SJSA1 (cell line): ENCODE data around the gene PRDM16. TPM values are rescaled to one million over a fixed set of nuclear protein-coding genes. Genes with fewer than 3 reads are reported as not detected.

Experiments used
- DNase-seq, 2 experiments: peaks; one replicate each; pipeline ENCODE4 v3.0.0-alpha.2; 2015 to 2020; ENCODE audit warnings: low spot score in 2 of 2, low read depth in 1 of 2
- H3K27ac ChIP-seq: fragments of 250-450 bp; sonication (Bioruptor Pico); 2 replicates; pipeline ENCODE4 v1.5.1; 2020; ENCODE audit warnings: mild to moderate bottlenecking, moderate library complexity
- H3K27me3 ChIP-seq: fragments of 250-450 bp; sonication (Bioruptor Pico); replicated peaks from 2 replicates; pipeline ENCODE4 v1.5.1; 2020; ENCODE audit warnings: mild to moderate bottlenecking, moderate library complexity
- H3K36me3 ChIP-seq: fragments of 250-450 bp; sonication (Bioruptor Pico); 2 replicates; pipeline ENCODE4 v1.5.1; 2020; ENCODE audit warnings: mild to moderate bottlenecking
- H3K4me1 ChIP-seq: fragments of 250-450 bp; sonication (Bioruptor Pico); replicated peaks from 2 replicates; pipeline ENCODE4 v1.6.1; 2021; ENCODE audit warnings: mild to moderate bottlenecking
- H3K4me3 ChIP-seq: fragments of 250-450 bp; sonication (Bioruptor Pico); 2 replicates; pipeline ENCODE4 v1.5.1; 2020; ENCODE audit warnings: mild to moderate bottlenecking
- H3K9me3 ChIP-seq: fragments of 250-450 bp; sonication (Bioruptor Pico); replicated peaks from 2 replicates; pipeline ENCODE4 v1.5.1; 2020; ENCODE audit warnings: mild to moderate bottlenecking
- total RNA-seq: library from RNA; depleted of rRNA; stranded (reverse); fragments of >200 nt; shearing (Covaris generic); gene quantifications from 2 replicates; pipeline ENCODE4 v1.2.3, GENCODE V29; 2014

Gene PRDM16
- total RNA-seq, 1 experiment from 2014 or later: 0.05 TPM

GRCh38 chr1:3434406-3435110 lies 365.6 kb downstream of the PRDM16 start:
- H3K36me3 ChIP-seq: no peaks in the 10 kb centered on the region
- no peak overlapping the region for H3K4me3 ChIP-seq
- no peak for DNase-seq
- H3K4me1 ChIP-seq: no peaks in the 10 kb centered on the region
- no peak overlapping the region for H3K27ac ChIP-seq
- H3K27me3 ChIP-seq: no peaks in the 10 kb centered on the region
- no peaks in the 10 kb centered on the region for H3K9me3 ChIP-seq

DNA sequence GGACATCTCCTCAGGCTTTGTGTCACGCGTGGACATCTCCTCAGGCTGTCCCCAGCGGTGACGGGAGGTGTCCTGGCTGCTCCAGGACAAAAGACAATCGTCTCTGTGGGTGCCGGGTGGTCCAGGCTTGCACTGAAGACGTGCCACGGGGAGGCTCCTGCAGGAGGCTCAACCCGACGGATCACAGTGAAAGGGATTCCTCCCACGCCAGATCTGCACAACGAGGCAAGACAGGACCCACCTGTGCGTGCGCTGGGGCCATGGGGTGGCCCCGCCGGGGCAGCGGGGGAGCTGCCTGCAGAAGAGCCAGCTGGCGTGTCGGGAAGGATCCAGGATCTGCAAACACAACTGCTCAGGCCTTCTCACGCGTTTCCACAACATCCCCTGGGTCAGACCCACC lies 366.7 kb downstream of the PRDM16 start:
- H3K4me1 ChIP-seq: no peaks in the 10 kb centered on the region
- no peak overlapping the region for H3K4me3 ChIP-seq
- H3K27ac ChIP-seq: no peak overlapping the region
- no peaks in the 10 kb centered on the region for H3K9me3 ChIP-seq
- peaks cover 1% of the 10 kb centered on the region; the same call in 1 of the 2 replicates for H3K27me3 ChIP-seq
- no peaks in the 10 kb centered on the region for H3K36me3 ChIP-seq
- no peak for DNase-seq

DNA sequence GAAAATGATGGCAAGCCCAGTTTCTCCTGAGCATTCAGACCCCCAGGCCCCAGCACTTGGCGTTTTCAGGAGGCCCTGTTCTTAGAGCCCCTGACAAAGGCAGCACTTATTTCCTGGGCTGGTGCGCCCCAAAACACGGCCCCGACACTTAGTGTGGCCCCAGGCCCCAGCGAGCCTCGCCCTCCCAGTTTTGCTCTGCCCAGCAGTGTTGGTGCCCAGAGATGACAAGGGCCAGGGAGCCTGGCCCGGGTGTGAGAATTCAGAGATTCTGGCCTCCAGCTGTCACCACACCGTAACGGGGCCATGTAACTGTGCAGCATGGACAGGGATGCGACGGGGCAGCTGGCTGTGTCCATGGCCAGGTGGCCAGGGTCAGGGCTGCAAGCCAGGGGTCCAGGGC lies 367.4 kb downstream of the PRDM16 start:
- no peak overlapping the region for H3K4me3 ChIP-seq
- H3K27ac ChIP-seq: no peak overlapping the region
- no peaks in the 10 kb centered on the region for H3K9me3 ChIP-seq
- no peaks in the 10 kb centered on the region for H3K36me3 ChIP-seq
- DNase-seq: no peak
- no peaks in the 10 kb centered on the region for H3K4me1 ChIP-seq
- H3K27me3 ChIP-seq: peaks cover 9% of the 10 kb centered on the region

DNA sequence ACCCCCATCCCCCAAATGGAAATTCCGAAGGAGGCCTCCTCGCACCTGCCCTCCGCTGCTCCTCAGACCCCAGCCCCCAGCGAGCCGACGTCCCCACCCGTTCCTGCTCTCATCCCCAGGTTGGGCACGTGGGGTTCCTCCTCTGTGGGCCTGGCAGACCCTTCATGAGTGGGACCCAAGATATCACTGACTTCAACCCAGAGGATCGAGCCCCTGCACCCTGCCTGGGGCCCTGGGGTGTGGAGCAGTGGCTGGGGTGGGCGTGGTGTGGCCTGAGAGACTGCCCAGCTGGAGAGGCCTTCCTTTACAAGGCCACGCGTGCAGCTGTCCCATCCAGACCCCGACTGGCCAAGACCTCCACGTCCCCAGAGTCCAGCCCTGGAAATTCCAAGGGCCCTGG lies 367.9 kb downstream of the PRDM16 start:
- no peaks in the 10 kb centered on the region for H3K9me3 ChIP-seq
- no peaks in the 10 kb centered on the region for H3K36me3 ChIP-seq
- H3K4me1 ChIP-seq: no peaks in the 10 kb centered on the region
- no peak overlapping the region for H3K4me3 ChIP-seq
- H3K27me3 ChIP-seq: peaks cover 14% of the 10 kb centered on the region
- DNase-seq: no peak
- no peak overlapping the region for H3K27ac ChIP-seq

- Histone ChIP-seq H3K27ac (no peak overlapping the region), H3K9me3 (no peaks in the 10 kb centered on the region), H3K4me3 (no peak overlapping the region), H3K27me3 (peaks cover 17% of the 10 kb centered on the region), H3K36me3 (no peaks in the 10 kb centered on the region), H3K4me1 (no peaks in the 10 kb centered on the region; the same call in 1 of the 2 replicates)
- DNase-seq: no peak
Measured at GRCh38 chr1:3438661-3439180, 369.7 kb downstream of the PRDM16 start.

DNA sequence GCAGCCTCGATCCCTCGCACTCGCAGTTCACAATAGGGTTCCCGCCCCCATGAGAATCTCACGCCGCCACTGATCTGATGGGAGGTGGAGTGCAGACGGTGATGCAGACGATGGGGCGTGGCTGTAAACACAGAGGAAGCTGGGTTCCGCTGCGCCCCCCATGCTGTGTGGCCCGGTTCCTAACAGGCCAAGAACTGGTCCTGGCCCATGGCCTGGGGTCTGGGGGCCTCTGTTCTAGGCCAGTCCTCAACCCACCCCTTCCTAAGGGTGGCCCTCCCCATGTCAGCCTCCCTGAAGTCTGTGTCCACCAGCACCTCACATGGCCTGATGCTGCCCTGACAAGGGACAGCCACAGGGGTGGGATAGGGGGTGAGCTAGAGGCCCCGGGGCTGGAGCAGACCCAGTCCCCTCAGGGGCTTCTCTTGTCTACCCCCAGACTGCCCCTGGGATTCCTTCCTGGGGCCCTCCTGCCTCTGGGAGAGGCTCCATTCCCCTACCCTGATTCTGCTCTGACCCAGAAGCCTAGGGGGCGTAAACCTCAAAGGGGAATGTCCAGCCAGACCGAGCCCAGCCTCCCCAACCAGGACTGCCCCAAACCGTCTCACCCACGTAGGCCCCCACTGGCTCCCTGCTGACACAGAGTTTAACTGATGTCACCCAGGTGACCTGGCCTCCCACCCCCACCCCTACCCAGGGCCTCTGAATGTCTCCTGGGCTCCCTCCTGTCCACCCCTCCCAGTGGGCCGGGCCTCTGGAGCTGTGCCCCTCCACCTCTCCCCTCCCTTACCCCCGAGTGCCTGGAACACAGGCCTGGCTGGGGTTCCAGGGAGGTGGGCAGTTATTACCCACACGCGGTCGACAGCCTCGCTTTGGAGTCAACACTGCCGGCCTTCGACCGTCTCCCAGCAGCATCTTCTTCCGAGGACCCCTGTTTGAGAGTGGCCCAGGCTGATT lies 370.6 kb downstream of the PRDM16 start:
- H3K36me3 ChIP-seq: no peaks in the 10 kb centered on the region
- no peaks in the 10 kb centered on the region for H3K9me3 ChIP-seq
- H3K27ac ChIP-seq: no peak overlapping the region
- H3K27me3 ChIP-seq: peaks cover 17% of the 10 kb centered on the region
- peaks cover 3% of the 10 kb centered on the region; the same call in 1 of the 2 replicates for H3K4me1 ChIP-seq
- no peak overlapping the region for H3K4me3 ChIP-seq
- DNase-seq: no peak

DNA sequence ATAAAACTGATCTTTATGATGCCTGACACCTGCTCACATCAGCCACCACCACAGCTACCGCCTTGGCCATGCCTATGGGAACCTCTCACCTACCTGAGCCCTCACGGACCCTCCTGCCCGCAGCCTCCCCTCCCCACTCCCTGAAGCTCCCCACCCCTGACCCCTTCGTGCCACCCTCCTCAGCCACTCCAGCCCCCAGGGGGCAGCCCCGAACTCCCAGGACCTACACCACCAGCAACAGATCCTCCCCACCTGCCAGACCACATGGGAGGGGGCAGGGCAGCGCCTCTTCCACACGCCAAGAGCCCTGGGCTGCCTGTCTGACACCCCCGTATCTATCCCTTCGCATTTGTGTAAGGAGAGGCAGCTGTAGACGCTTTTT lies 371.3 kb downstream of the PRDM16 start:
- Histone ChIP-seq H3K27ac (no peak overlapping the region), H3K4me1 (peaks cover 3% of the 10 kb centered on the region; the same call in 1 of the 2 replicates), H3K4me3 (no peak overlapping the region), H3K36me3 (no peaks in the 10 kb centered on the region), H3K27me3 (peaks cover 17% of the 10 kb centered on the region), H3K9me3 (no peaks in the 10 kb centered on the region)
- DNase-seq: no peak

- no peaks in the 10 kb centered on the region for H3K9me3 ChIP-seq
- H3K27ac ChIP-seq: no peak overlapping the region
- peaks cover 17% of the 10 kb centered on the region for H3K27me3 ChIP-seq
- no peak overlapping the region for H3K4me3 ChIP-seq
- H3K4me1 ChIP-seq: peaks cover 3% of the 10 kb centered on the region; the same call in 1 of the 2 replicates
- DNase-seq: no peak
- H3K36me3 ChIP-seq: no peaks in the 10 kb centered on the region
Measured at GRCh38 chr1:3440711-3441409, 371.9 kb downstream of the PRDM16 start.

DNA sequence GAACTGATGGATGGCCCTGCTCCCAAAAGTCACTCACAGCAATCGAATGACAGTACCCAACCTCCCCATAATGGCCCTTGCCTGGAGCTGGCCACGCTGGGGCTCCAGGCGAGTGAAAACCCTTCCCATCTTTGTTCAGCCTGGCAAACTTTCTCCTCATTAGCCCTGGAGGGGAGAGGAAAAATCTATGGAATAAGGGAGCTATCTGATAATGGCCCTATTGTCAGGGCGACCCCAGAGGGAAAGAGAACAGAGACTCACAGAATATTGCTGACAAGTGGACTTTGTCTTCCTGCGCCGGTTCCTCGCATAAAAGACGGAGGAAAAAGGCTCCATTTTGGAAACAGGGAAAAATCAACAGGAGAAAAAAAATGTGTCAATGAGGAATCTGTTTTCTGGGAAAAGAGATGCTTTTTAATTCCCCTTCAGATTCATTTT lies 372.4 kb downstream of the PRDM16 start:
- H3K9me3 ChIP-seq: no peaks in the 10 kb centered on the region
- peaks cover 3% of the 10 kb centered on the region; the same call in 1 of the 2 replicates for H3K4me1 ChIP-seq
- no peaks in the 10 kb centered on the region for H3K36me3 ChIP-seq
- DNase-seq: no peak
- peaks cover 17% of the 10 kb centered on the region for H3K27me3 ChIP-seq
- no peak overlapping the region for H3K4me3 ChIP-seq
- H3K27ac ChIP-seq: no peak overlapping the region

- DNase-seq: no peak
Measured at GRCh38 chr1:3441880-3442279, 372.9 kb downstream of the PRDM16 start.

DNA sequence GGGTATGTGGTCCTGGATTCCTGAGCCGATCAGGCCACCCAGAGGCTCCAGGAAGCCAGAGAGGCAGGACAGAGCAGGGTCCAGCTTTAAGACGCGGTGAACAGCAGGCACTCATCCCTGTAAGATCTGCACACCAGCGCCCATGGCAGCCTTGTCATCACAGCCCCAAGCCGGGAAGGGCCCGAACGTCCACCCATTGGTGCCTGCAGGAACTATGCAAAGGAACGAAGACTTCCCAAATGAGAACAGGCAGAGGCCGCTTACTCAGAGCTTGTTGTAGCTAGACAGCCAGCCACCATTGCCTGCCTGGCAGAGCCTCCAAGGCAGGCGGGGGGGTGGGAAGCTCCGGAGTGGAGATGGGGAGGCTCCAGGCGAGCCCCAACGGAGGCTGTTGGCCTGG lies 373.3 kb downstream of the PRDM16 start:
- Histone ChIP-seq H3K36me3 (no peaks in the 10 kb centered on the region), H3K27me3 (peaks cover 17% of the 10 kb centered on the region), H3K4me1 (peaks cover 3% of the 10 kb centered on the region; the same call in 1 of the 2 replicates), H3K27ac (no peak overlapping the region), H3K4me3 (no peak overlapping the region), H3K9me3 (0 out of 2 replicates have a peak, but pooled peaks cover under 1% of the 10 kb centered on the region)
- no peak for DNase-seq

More at GRCh38 chr1:3441880-3442279, 372.9 kb downstream of the PRDM16 start:
- Histone ChIP-seq H3K9me3 (no peaks in the 10 kb centered on the region), H3K36me3 (no peaks in the 10 kb centered on the region), H3K4me1 (peaks cover 3% of the 10 kb centered on the region; the same call in 1 of the 2 replicates), H3K4me3 (no peak overlapping the region), H3K27ac (no peak overlapping the region), H3K27me3 (peaks cover 17% of the 10 kb centered on the region)

DNA sequence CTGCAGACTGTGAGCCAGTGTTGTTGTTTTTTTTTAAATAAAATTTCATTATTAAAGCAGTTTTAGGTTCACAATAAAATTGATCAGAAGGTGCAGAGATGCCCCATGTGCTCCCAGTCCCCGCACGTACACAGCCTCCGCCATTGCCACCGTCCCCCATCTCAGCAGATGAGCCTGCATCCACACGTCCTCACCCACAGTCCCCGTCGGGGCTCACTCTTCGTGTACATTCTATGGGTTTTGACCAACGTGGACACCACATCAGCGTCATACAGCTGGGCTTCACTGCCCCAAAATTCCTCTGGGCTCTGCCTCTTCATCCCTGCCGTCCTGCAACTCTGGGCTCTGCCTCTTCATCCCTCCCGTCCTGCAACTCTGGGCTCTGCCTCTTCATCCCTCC lies 373.9 kb downstream of the PRDM16 start:
- H3K9me3 ChIP-seq: 0 out of 2 replicates have a peak, but pooled peaks cover 4% of the 10 kb centered on the region
- H3K4me3 ChIP-seq: no peak overlapping the region
- H3K27ac ChIP-seq: no peak overlapping the region
- peaks cover 3% of the 10 kb centered on the region; the same call in 1 of the 2 replicates for H3K4me1 ChIP-seq
- no peaks in the 10 kb centered on the region for H3K36me3 ChIP-seq
- peaks cover 22% of the 10 kb centered on the region for H3K27me3 ChIP-seq
- no peak for DNase-seq

GRCh38 chr1:3443807-3444206 lies 374.8 kb downstream of the PRDM16 start:
- Histone ChIP-seq H3K36me3 (no peaks in the 10 kb centered on the region), H3K27me3 (peaks cover 28% of the 10 kb centered on the region), H3K27ac (no peak overlapping the region), H3K4me1 (peaks cover 3% of the 10 kb centered on the region; the same call in 1 of the 2 replicates), H3K4me3 (no peak overlapping the region), H3K9me3 (0 out of 2 replicates have a peak, but pooled peaks cover 4% of the 10 kb centered on the region)
- no peak for DNase-seq
